ENCODE measurements around the gene DGKG.

The DGKG gene

GRCh38 chr3:186287711-186288110 lies 74.3 kb downstream of the DGKG start:
- Histone ChIP-seq H3K9ac (ENCODE audit: low read depth, low read length, poor library complexity, severe bottlenecking) (no peak overlapping the region), H4K20me1 (ENCODE audit: insufficient read depth, low read length, poor library complexity, severe bottlenecking) (no peaks in the 10 kb centered on the region), H3K4me2 (ENCODE audit: low read depth, low read length, poor library complexity, severe bottlenecking) (no peak overlapping the region), H3K36me3 (ENCODE audit: insufficient read depth, low read length) (no peaks in the 10 kb centered on the region), H3F3A (ENCODE audit: low read depth) (no peaks in the 10 kb centered on the region), H3K4me1 (ENCODE audit: insufficient read depth, low read length, poor library complexity, severe bottlenecking) (no peaks in the 10 kb centered on the region), H3K9me3 (ENCODE audit: insufficient read depth, low read depth, low read length) (no peaks in the 10 kb centered on the region), H3K27me3 (ENCODE audit: insufficient read depth, low read length, poor library complexity, severe bottlenecking) (no peaks in the 10 kb centered on the region), H3K4me3 (ENCODE audit: low read length, poor library complexity, severe bottlenecking) (no peak overlapping the region), H3K9me2 (replicated peaks; ENCODE audit: low read depth, low read length) (no peaks in the 10 kb centered on the region), H3K79me2 (ENCODE audit: insufficient read depth, low read length) (no peaks in the 10 kb centered on the region), H2AFZ (ENCODE audit: low read length) (no peak overlapping the region)
- no peak for TF ChIP-seq CTCF (conservative IDR thresholded peaks at IDR 0.05; ENCODE audit: low read length)
- no peak for TF ChIP-seq EZH2phosphoT487 (IDR thresholded peaks at IDR 0.05; ENCODE audit: borderline replicate concordance)

- Histone ChIP-seq H3K4me1 (ENCODE audit: insufficient read depth, low read length, poor library complexity, severe bottlenecking) (peaks cover 1% of the 10 kb centered on the region), H3F3A (ENCODE audit: low read depth) (no peaks in the 10 kb centered on the region), H3K9me3 (ENCODE audit: insufficient read depth, low read depth, low read length) (no peaks in the 10 kb centered on the region), H3K79me2 (ENCODE audit: insufficient read depth, low read length) (no peaks in the 10 kb centered on the region), H3K4me3 (ENCODE audit: low read length, poor library complexity, severe bottlenecking) (no peak overlapping the region), H2AFZ (ENCODE audit: low read length) (no peak overlapping the region), H4K20me1 (ENCODE audit: insufficient read depth, low read length, poor library complexity, severe bottlenecking) (no peaks in the 10 kb centered on the region), H3K27me3 (ENCODE audit: insufficient read depth, low read length, poor library complexity, severe bottlenecking) (no peaks in the 10 kb centered on the region), H3K9me2 (replicated peaks; ENCODE audit: low read depth, low read length) (no peaks in the 10 kb centered on the region), H3K9ac (ENCODE audit: low read depth, low read length, poor library complexity, severe bottlenecking) (no peak overlapping the region), H3K36me3 (ENCODE audit: insufficient read depth, low read length) (no peaks in the 10 kb centered on the region), H3K4me2 (ENCODE audit: low read depth, low read length, poor library complexity, severe bottlenecking) (no peak overlapping the region)
- no peak for TF ChIP-seq CTCF (conservative IDR thresholded peaks at IDR 0.05; ENCODE audit: low read length)
- no peak for TF ChIP-seq EZH2phosphoT487 (IDR thresholded peaks at IDR 0.05; ENCODE audit: borderline replicate concordance)
Measured at GRCh38 chr3:186286114-186286513, 75.9 kb downstream of the DGKG start.

- no peak overlapping the region for H3K4me2 ChIP-seq (ENCODE audit: low read depth, low read length, poor library complexity, severe bottlenecking)
- no peak overlapping the region for H3K4me3 ChIP-seq (ENCODE audit: low read length, poor library complexity, severe bottlenecking)
- no peaks in the 10 kb centered on the region for H3K9me3 ChIP-seq (ENCODE audit: insufficient read depth, low read depth, low read length)
- no peaks in the 10 kb centered on the region for H3K27me3 ChIP-seq (ENCODE audit: insufficient read depth, low read length, poor library complexity, severe bottlenecking)
- H3K36me3 ChIP-seq (ENCODE audit: insufficient read depth, low read length): no peaks in the 10 kb centered on the region
- no peaks in the 10 kb centered on the region for H3F3A ChIP-seq (ENCODE audit: low read depth)
- H3K4me1 ChIP-seq (ENCODE audit: insufficient read depth, low read length, poor library complexity, severe bottlenecking): peaks cover 10% of the 10 kb centered on the region
- no peaks in the 10 kb centered on the region for H3K79me2 ChIP-seq (ENCODE audit: insufficient read depth, low read length)
- H3K9me2 ChIP-seq (replicated peaks; ENCODE audit: low read depth, low read length): no peaks in the 10 kb centered on the region
- H2AFZ ChIP-seq (ENCODE audit: low read length): no peak overlapping the region
- TF ChIP-seq EZH2phosphoT487 (IDR thresholded peaks at IDR 0.05; ENCODE audit: borderline replicate concordance) (no peak), CTCF (conservative IDR thresholded peaks at IDR 0.05; ENCODE audit: low read length) (no peak)
- no peaks in the 10 kb centered on the region for H4K20me1 ChIP-seq (ENCODE audit: insufficient read depth, low read length, poor library complexity, severe bottlenecking)
- H3K9ac ChIP-seq (ENCODE audit: low read depth, low read length, poor library complexity, severe bottlenecking): no peak overlapping the region
Measured at GRCh38 chr3:186284661-186285060, 77.4 kb downstream of the DGKG start.
